Measurements from ENCODE around the gene NEUROG1. TPM values are rescaled to one million over a fixed set of nuclear protein-coding genes. Genes with fewer than 3 reads are reported as not detected.
A peak's percentile ranks its signal among the peaks of the same experiment; 100 is the strongest.

Gene NEUROG1
- total and polyA plus RNA-seq, 8 donors = not detected

- no peak overlapping the region for H3K4me3 ChIP-seq
- H3K4me1 ChIP-seq = peaks cover 0 to 7% of the 10 kb centered on the region in 2 donors
- no peaks in the 10 kb centered on the region for H3K36me3 ChIP-seq
- ATAC-seq (no peak), DNase-seq (no peak)
- TF ChIP-seq, protein P1, sequence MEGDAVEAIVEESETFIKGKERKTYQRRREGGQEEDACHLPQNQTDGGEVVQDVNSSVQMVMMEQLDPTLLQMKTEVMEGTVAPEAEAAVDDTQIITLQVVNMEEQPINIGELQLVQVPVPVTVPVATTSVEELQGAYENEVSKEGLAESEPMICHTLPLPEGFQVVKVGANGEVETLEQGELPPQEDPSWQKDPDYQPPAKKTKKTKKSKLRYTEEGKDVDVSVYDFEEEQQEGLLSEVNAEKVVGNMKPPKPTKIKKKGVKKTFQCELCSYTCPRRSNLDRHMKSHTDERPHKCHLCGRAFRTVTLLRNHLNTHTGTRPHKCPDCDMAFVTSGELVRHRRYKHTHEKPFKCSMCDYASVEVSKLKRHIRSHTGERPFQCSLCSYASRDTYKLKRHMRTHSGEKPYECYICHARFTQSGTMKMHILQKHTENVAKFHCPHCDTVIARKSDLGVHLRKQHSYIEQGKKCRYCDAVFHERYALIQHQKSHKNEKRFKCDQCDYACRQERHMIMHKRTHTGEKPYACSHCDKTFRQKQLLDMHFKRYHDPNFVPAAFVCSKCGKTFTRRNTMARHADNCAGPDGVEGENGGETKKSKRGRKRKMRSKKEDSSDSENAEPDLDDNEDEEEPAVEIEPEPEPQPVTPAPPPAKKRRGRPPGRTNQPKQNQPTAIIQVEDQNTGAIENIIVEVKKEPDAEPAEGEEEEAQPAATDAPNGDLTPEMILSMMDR (IDR thresholded peaks at IDR 0.05) = no peak
- H3K27me3 ChIP-seq = peaks cover 0 to 28% of the 10 kb centered on the region in 2 donors
- intact Hi-C loops (cut with DNase I) = loop anchor here in 1 of 2 donors (5.0 to 10.0 kb wide), 2 partner anchors 170 to 262 kb away; no protein-coding TSS in a partner anchor
- H3K9me3 ChIP-seq = no peaks in the 10 kb centered on the region
- no peak overlapping the region for H3K27ac ChIP-seq
These were observed 29.5 kb upstream of the NEUROG1 start for GRCh38 chr5:135565266-135565665.

DNA sequence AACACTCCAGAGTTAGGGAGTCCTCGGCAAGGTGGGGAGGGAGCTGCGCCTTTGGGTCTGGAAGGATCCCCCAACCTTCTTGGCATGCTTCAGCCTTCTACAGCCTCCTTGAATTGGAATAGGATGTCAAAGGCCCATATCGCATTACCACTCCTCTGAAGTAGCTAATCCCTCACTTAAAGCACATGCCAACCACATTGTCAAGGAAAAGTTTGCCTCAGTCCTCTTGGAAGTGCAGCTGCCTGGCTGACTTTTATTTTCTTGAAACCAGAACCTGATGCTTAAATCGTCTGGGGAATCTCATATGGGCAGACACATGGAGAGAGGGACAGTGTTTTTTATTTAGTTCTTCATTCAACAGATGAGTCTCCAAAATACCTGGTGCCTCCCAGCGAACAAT lies 28.6 kb upstream of the NEUROG1 start:
- ATAC-seq = no peak
- TF ChIP-seq, protein P1 (IDR thresholded peaks at IDR 0.05) = no peak
- Histone ChIP-seq H3K27me3 (peaks cover 0 to 30% of the 10 kb centered on the region in 2 donors), H3K4me3 (no peak overlapping the region), H3K27ac (no peak overlapping the region), H3K36me3 (no peaks in the 10 kb centered on the region), H3K4me1 (peaks cover 0 to 7% of the 10 kb centered on the region in 2 donors), H3K9me3 (no peaks in the 10 kb centered on the region)
- intact Hi-C loops (cut with DNase I) = loop anchor here in 1 of 2 donors (10.0 kb wide), 1 partner anchor 170 kb away; no protein-coding TSS in a partner anchor
- no peak for DNase-seq

DNA sequence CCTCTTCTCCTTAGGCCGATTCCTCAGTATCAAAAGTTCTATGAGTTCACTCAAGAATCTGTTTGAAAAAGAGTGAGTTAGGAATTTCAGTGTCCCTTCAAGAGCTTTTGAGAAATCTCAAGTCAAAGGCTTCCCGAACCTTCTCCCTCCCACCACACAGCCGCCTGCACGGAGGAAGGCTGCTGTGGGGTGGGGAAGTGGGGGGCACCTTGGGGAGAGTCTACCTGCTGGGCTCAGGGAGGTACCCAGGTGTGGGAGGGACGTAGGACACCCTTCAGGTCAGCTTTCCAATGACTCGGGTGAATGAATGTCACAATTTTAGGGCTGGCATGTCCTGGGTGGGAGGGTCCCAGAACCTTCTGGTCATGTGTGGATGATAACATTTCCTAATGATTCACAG lies 25.5 kb upstream of the NEUROG1 start:
- TF ChIP-seq, protein P1 (IDR thresholded peaks at IDR 0.05) = no peak
- intact Hi-C loops (cut with DNase I) = loop anchor here in 1 of 2 donors (10.0 kb wide), 1 partner anchor 174 kb away; no protein-coding TSS in a partner anchor
- peaks cover 0 to 48% of the 10 kb centered on the region in 2 donors for H3K27me3 ChIP-seq
- H3K9me3 ChIP-seq = no peaks in the 10 kb centered on the region
- ATAC-seq = no peak
- no peak overlapping the region for H3K27ac ChIP-seq
- no peak for DNase-seq
- peaks cover 0 to 7% of the 10 kb centered on the region in 2 donors for H3K4me1 ChIP-seq
- no peak overlapping the region for H3K4me3 ChIP-seq
- H3K36me3 ChIP-seq = no peaks in the 10 kb centered on the region

DNA sequence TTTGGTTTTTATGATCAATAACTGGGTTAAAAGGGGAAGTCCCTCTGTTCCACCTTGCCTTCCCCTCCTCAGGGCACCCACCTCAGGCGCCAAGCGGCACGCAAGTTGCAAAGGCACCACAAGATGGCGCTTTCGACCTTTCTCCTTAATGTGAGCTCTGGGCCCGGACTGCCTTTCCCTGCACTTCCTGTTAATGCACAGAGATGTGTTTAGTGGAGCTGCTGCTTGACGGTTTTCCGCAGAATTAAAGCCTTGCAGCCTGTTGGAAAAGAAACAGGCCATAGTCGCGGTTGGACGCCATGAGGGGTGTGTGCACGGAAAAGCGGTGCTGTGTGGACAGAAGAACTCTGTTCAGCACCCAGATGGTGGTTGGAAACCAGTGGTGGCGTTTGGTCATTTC lies 25.1 kb upstream of the NEUROG1 start:
- intact Hi-C loops (cut with DNase I) = loop anchor here in 1 of 2 donors (10.0 kb wide), 1 partner anchor 174 kb away; no protein-coding TSS in a partner anchor
- peak; percentile 98 for ATAC-seq
- Histone ChIP-seq H3K36me3 (no peaks in the 10 kb centered on the region), H3K27ac (no peak overlapping the region), H3K4me1 (peaks cover 0 to 7% of the 10 kb centered on the region in 2 donors), H3K27me3 (peaks cover 0 to 48% of the 10 kb centered on the region in 2 donors), H3K9me3 (no peaks in the 10 kb centered on the region), H3K4me3 (no peak overlapping the region)
- TF ChIP-seq, protein P1 (IDR thresholded peaks at IDR 0.05) = peak; percentile 75 to 81
- peak; percentile 79 to 87 (median 82) for DNase-seq

DNA sequence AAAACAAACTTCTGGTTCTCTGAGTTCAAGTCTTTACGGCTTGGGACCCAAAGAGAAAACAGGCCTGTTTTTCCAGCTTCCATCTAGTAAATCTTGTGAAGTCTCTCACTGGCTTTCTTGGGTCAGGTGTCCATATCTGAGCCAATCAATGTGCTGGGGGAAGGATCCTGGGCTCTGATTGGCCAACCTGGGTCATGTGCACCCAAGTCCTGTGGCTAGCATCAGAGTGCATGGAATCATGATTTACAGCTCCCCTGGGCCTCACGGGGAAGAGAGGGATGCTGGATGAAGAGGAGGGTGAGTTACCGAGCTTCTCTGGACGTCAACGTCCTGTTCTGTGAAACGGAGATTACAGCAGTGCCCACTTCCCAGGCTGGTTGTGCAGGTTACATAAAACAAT lies 23.6 kb upstream of the NEUROG1 start:
- TF ChIP-seq, protein P1 (IDR thresholded peaks at IDR 0.05) = no peak
- intact Hi-C loops (cut with DNase I) = no loop called here
- Histone ChIP-seq H3K36me3 (no peaks in the 10 kb centered on the region), H3K27ac (no peak overlapping the region), H3K4me1 (peaks cover 0 to 7% of the 10 kb centered on the region in 2 donors), H3K4me3 (no peak overlapping the region), H3K27me3 (peaks cover 0 to 56% of the 10 kb centered on the region in 2 donors), H3K9me3 (no peaks in the 10 kb centered on the region)
- ATAC-seq (no peak), DNase-seq (no peak)
